A549 (cell line): ENCODE measurements around the gene OPCML.

Experiments
- CTCF ChIP-seq: fragments of >200 bp; sonication (Bioruptor Twin); formaldehyde crosslinking; IDR thresholded peaks from 3 replicates; pipeline ENCODE4 v1.5.1; 2016
- E2F6 ChIP-seq: IDR thresholded peaks from 2 replicates; pipeline ENCODE4 v1.6.1; 2012; ENCODE audit warnings: low read depth, borderline replicate concordance
- FOSL2 ChIP-seq, 2 experiments: fragments of 450-650 bp in 1 of 2; fragments of >200 bp in 1 of 2; sonication (Bioruptor Twin) in 1 of 2; formaldehyde crosslinking; IDR thresholded peaks; 2 replicates each; pipeline versions ENCODE4 v1.5.0 to v1.6.1; 2016 to 2020; ENCODE audit warnings: mild to moderate bottlenecking in 1 of 2, moderate library complexity in 1 of 2
- KDM1A ChIP-seq: fragments of 200-600 bp; sonication (generic); IDR thresholded peaks from 2 replicates; pipeline ENCODE4 v1.6.1; 2016; ENCODE audit warnings: low read depth, mild to moderate bottlenecking
- MAX ChIP-seq: IDR thresholded peaks from 2 replicates; pipeline ENCODE4 v1.6.1; 2012
- PBX3 ChIP-seq: IDR thresholded peaks from 2 replicates; pipeline ENCODE4 v1.6.1; 2012
- POLR2A ChIP-seq: IDR thresholded peaks from 2 replicates; pipeline ENCODE4 v1.6.1; 2012; ENCODE audit warnings: mild to moderate bottlenecking, low read length
- POLR2AphosphoS2 ChIP-seq: conservative IDR thresholded peaks from 2 replicates; pipeline ENCODE4 v1.6.1; 2012; ENCODE audit warnings: low read length, improper control_type of control experiment, inconsistent platforms
- RNF2 ChIP-seq: fragments of 200-600 bp; sonication (generic); IDR thresholded peaks from 2 replicates; pipeline ENCODE4 v1.6.1; 2016; ENCODE audit warnings: low read depth, mild to moderate bottlenecking, antibody characterized with exemption, moderate library complexity, borderline replicate concordance
- SMC3 ChIP-seq: fragments of >200 bp; sonication (Bioruptor Twin); formaldehyde crosslinking; IDR thresholded peaks from 3 replicates; pipeline ENCODE4 v1.6.1; 2018; ENCODE audit warnings: inconsistent platforms
- ZFP36 ChIP-seq: fragments of 450-650 bp; IDR thresholded peaks from 2 replicates; pipeline ENCODE4 v1.6.1; 2014; ENCODE audit warnings: borderline replicate concordance; ENCODE audit not compliant: partially characterized antibody

- TF ChIP-seq CTCF (no peak), PBX3 (no peak), E2F6 (no peak), ZFP36 (no peak), MAX (no peak), SMC3 (no peak), KDM1A (no peak), FOSL2 (IDR thresholded peaks at IDR 0.05) (no peak), FOSL2 (CRISPR knock-in tag; IDR thresholded peaks at IDR 0.05) (no peak), RNF2 (no peak), POLR2A (no peak), POLR2AphosphoS2 (no peak)
Measured at GRCh38 chr11:132894606-132895005, 637.7 kb downstream of the OPCML start.
